GM23248 (cell line): ENCODE measurements around the gene ARHGAP5. TPM values are rescaled to one million over a fixed set of nuclear protein-coding genes. Genes with fewer than 3 reads are reported as not detected.
A peak's percentile ranks its signal among the peaks of the same experiment; 100 is the strongest.

ENCODE experiments used
- DNase-seq: peaks from one replicate; pipeline ENCODE4 v3.0.0-alpha.2; 2015
- H2AFZ ChIP-seq: fragments of 200-600 bp; sonication (generic); 2 replicates; pipeline ENCODE4 v1.6.1; 2016; ENCODE audit warnings: antibody characterized with exemption
- H3F3A ChIP-seq: fragments of 200-600 bp; sonication (generic); 2 replicates; pipeline ENCODE4 v1.6.1; 2016; ENCODE audit warnings: mild to moderate bottlenecking, antibody characterized with exemption, mixed run types; ENCODE audit not compliant: insufficient read depth
- H3K27ac ChIP-seq: fragments of 200-600 bp; sonication (generic); 2 replicates; pipeline ENCODE4 v1.5.1; 2016; ENCODE audit warnings: mild to moderate bottlenecking
- H3K27me3 ChIP-seq: fragments of 200-600 bp; sonication (generic); replicated peaks from 2 replicates; pipeline ENCODE4 v1.6.1; 2016; ENCODE audit warnings: mild to moderate bottlenecking; ENCODE audit not compliant: insufficient read depth
- H3K36me3 ChIP-seq: fragments of 200-600 bp; sonication (generic); 2 replicates; pipeline ENCODE4 v1.6.1; 2016; ENCODE audit warnings: low read depth, mild to moderate bottlenecking
- H3K4me1 ChIP-seq: fragments of 200-600 bp; sonication (generic); 2 replicates; pipeline ENCODE4 v1.6.1; 2016; ENCODE audit warnings: mild to moderate bottlenecking; ENCODE audit not compliant: insufficient read depth
- H3K4me2 ChIP-seq: fragments of 200-600 bp; sonication (generic); one replicate; pipeline ENCODE4 v1.6.1; 2016; ENCODE audit warnings: mild to moderate bottlenecking; ENCODE audit not compliant: unreplicated experiment
- H3K4me3 ChIP-seq: fragments of 200-600 bp; sonication (generic); 2 replicates; pipeline ENCODE4 v1.5.1; 2016; ENCODE audit warnings: mild to moderate bottlenecking
- H3K79me2 ChIP-seq: fragments of 200-600 bp; sonication (generic); 2 replicates; pipeline ENCODE4 v1.6.1; 2016; ENCODE audit warnings: mild to moderate bottlenecking; ENCODE audit not compliant: insufficient read depth
- H3K9ac ChIP-seq: fragments of 200-600 bp; sonication (generic); 2 replicates; pipeline ENCODE4 v1.6.1; 2016; ENCODE audit warnings: mild to moderate bottlenecking
- H3K9me2 ChIP-seq: fragments of 200-600 bp; sonication (generic); 2 replicates; pipeline ENCODE4 v1.6.1; 2016; ENCODE audit warnings: mixed run types, mild to moderate bottlenecking, moderate library complexity; ENCODE audit not compliant: insufficient read depth
- H3K9me3 ChIP-seq: fragments of 200-600 bp; sonication (generic); one replicate; pipeline ENCODE4 v1.6.1; 2017; ENCODE audit warnings: low read depth
- H4K20me1 ChIP-seq: fragments of 200-600 bp; sonication (generic); 2 replicates; pipeline ENCODE4 v1.6.0; 2016; ENCODE audit not compliant: insufficient read depth
- EZH2 ChIP-seq: fragments of 200-600 bp; sonication (generic); IDR thresholded peaks from 2 replicates; pipeline ENCODE4 v1.6.1; 2018; ENCODE audit warnings: antibody characterized with exemption, mild to moderate bottlenecking; ENCODE audit not compliant: insufficient read depth, poor library complexity, severe bottlenecking
- EZH2phosphoT487 ChIP-seq: fragments of 200-600 bp; sonication (generic); IDR thresholded peaks from 2 replicates; pipeline ENCODE4 v1.6.1; 2018; ENCODE audit warnings: antibody characterized with exemption, moderate library complexity, mild to moderate bottlenecking, low read depth; ENCODE audit not compliant: insufficient read depth
- WGBS, 2 experiments: methylation state at CpG; one replicate each; pipeline ENCODE4 v1.1.6; 2015 to 2017; ENCODE audit warnings: low lambda C conversion rate in 2 of 2, low coverage in 1 of 2; ENCODE audit errors: missing lambda C conversion rate in 2 of 2; 5-methylcytosine and 5-hydroxymethylcytosine counted together
- in situ Hi-C: fragments of 300-500 bp; cut with MboI; formaldehyde crosslinking; loops from 2 replicates; pipeline ENCODE4 v1.15.0; 2020
- polyA plus RNA-seq: library from polyadenylated mRNA; unstranded; fragments of >200 nt; fragmentation: Nextera tagmentation; extraction: Ambion mirVana; gene quantifications from 2 replicates; pipeline ENCODE4 v1.2.1, GENCODE V29; 2016
- total RNA-seq: library from RNA; depleted of rRNA; stranded (reverse); fragments of >200 nt; shearing (Covaris generic); gene quantifications from 2 replicates; pipeline ENCODE4 v1.2.3, GENCODE V29; 2014

ARHGAP5 gene
- total and polyA plus RNA-seq, 2 experiments from 2014 or later = 34.6 to 80.1 TPM

GRCh38 chr14:32195636-32196035, 118.5 kb downstream of the ARHGAP5 start:
- TF ChIP-seq EZH2phosphoT487 = no peak
- TF ChIP-seq EZH2 = no peak
- H3K4me1 ChIP-seq = no peaks in the 10 kb centered on the region
- H3K9me2 ChIP-seq = no peaks in the 10 kb centered on the region
- no peaks in the 10 kb centered on the region for H3K79me2 ChIP-seq
- no peaks in the 10 kb centered on the region for H3F3A ChIP-seq
- H3K27ac ChIP-seq = no peak overlapping the region
- no peaks in the 10 kb centered on the region for H3K9me3 ChIP-seq
- no peak for DNase-seq
- WGBS, 2 experiments = 24 to 42% methylated on average over 1 of the region's 1 CpG
- no peak overlapping the region for H3K4me3 ChIP-seq
- H3K36me3 ChIP-seq = no peaks in the 10 kb centered on the region
- no peak overlapping the region for H3K9ac ChIP-seq
- no peak overlapping the region for H2AFZ ChIP-seq
- no peak overlapping the region for H3K4me2 ChIP-seq
- H4K20me1 ChIP-seq = no peaks in the 10 kb centered on the region
- H3K27me3 ChIP-seq = 0 out of 2 replicates have a peak, but pooled peaks cover 5% of the 10 kb centered on the region
- in situ Hi-C loops = no loop called here

DNA sequence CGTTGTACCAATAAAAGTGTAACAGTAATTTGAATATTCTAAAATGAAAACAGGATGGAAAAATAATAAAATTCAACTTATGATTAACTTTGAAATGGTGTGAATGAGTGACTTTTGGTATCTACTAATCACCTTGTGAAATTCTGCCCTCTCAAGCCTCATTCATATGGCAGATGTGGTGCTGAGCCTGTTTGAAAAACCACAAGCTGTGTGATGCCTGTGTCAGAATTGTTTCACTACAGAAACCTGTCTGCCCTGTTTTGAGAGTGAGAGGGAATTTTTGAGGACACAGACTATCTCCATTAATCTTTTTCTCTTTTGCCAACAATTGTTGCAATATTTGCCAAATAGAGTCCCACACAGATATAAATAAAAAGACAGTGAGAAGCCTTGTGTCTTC, 120.8 kb downstream of the ARHGAP5 start:
- H3K27ac ChIP-seq = no peak overlapping the region
- H3K27me3 ChIP-seq = 0 out of 2 replicates have a peak, but pooled peaks cover 5% of the 10 kb centered on the region
- no peak overlapping the region for H3K4me2 ChIP-seq
- 7 to 13% methylated on average over 1 of the region's 1 CpG for WGBS, 2 experiments
- TF ChIP-seq EZH2phosphoT487 (no peak), EZH2 (no peak)
- H3F3A ChIP-seq = 0 out of 2 replicates have a peak, but pooled peaks cover 6% of the 10 kb centered on the region
- H3K4me1 ChIP-seq = peaks cover 12% of the 10 kb centered on the region
- no peaks in the 10 kb centered on the region for H3K9me3 ChIP-seq
- no peaks in the 10 kb centered on the region for H3K9me2 ChIP-seq
- no peak overlapping the region for H2AFZ ChIP-seq
- in situ Hi-C loops = no loop called here
- no peaks in the 10 kb centered on the region for H3K36me3 ChIP-seq
- H3K79me2 ChIP-seq = no peaks in the 10 kb centered on the region
- no peaks in the 10 kb centered on the region for H4K20me1 ChIP-seq
- no peak overlapping the region for H3K9ac ChIP-seq
- no peak for DNase-seq
- no peak overlapping the region for H3K4me3 ChIP-seq

GRCh38 chr14:32200368-32201192, 123.5 kb downstream of the ARHGAP5 start:
- no peaks in the 10 kb centered on the region for H3K36me3 ChIP-seq
- H3K9me3 ChIP-seq = no peaks in the 10 kb centered on the region
- no peaks in the 10 kb centered on the region for H3K9me2 ChIP-seq
- H3F3A ChIP-seq = 0 out of 2 replicates have a peak, but pooled peaks cover 13% of the 10 kb centered on the region
- no peak for DNase-seq
- 15 to 16% methylated on average over 14 of the region's 14 CpGs for whole genome bisulfite sequencing, 2 experiments
- H3K27ac ChIP-seq = no peak overlapping the region
- H3K4me3 ChIP-seq = peak overlapping the region; percentile 69
- TF ChIP-seq EZH2 = no peak
- no peak for TF ChIP-seq EZH2phosphoT487
- H3K4me2 ChIP-seq = peak overlapping the region; percentile 69
- peaks cover 13% of the 10 kb centered on the region for H3K4me1 ChIP-seq
- H3K79me2 ChIP-seq = no peaks in the 10 kb centered on the region
- no peak overlapping the region for H3K9ac ChIP-seq
- in situ Hi-C loops = no loop called here
- H4K20me1 ChIP-seq = no peaks in the 10 kb centered on the region
- peak overlapping the region; percentile 79 for H2AFZ ChIP-seq
- H3K27me3 ChIP-seq = peaks cover 10% of the 10 kb centered on the region; the same call in 1 of the 2 replicates

GRCh38 chr14:32201193-32201815, 124.2 kb downstream of the ARHGAP5 start:
- WGBS, 2 experiments = 4 to 6% methylated on average over 38 to 44 of the region's 46 CpGs
- DNase-seq = peak; percentile 64
- Histone ChIP-seq H3K9me3 (no peaks in the 10 kb centered on the region), H2AFZ (peak overlapping the region; percentile 79), H4K20me1 (no peaks in the 10 kb centered on the region), H3K9ac (0 out of 2 replicates have a peak overlapping the region, but pooled peaks have one; percentile 21), H3K4me2 (peak overlapping the region; percentile 69), H3K27ac (no peak overlapping the region), H3K4me1 (peaks cover 13% of the 10 kb centered on the region), H3K9me2 (no peaks in the 10 kb centered on the region), H3K36me3 (no peaks in the 10 kb centered on the region), H3F3A (0 out of 2 replicates have a peak, but pooled peaks cover 13% of the 10 kb centered on the region), H3K27me3 (peaks cover 7% of the 10 kb centered on the region; the same call in 1 of the 2 replicates), H3K4me3 (peak overlapping the region; percentile 69), H3K79me2 (no peaks in the 10 kb centered on the region)
- TF ChIP-seq EZH2phosphoT487 (no peak), EZH2 (no peak)
- in situ Hi-C loops = no loop called here
